Neural cell (in vitro differentiated cells): ENCODE results near the gene C1orf198.

Experiments used
- CTCF ChIP-seq: fragments of 450-650 bp; IDR thresholded peaks from 2 replicates; pipeline ENCODE4 v1.5.1; 2014; ENCODE audit warnings: antibody characterized with exemption, mild to moderate bottlenecking, moderate library complexity; ENCODE audit not compliant: poor library complexity, severe bottlenecking
- EZH2 ChIP-seq: fragments of 200-600, 300-800 bp; shearing (Covaris generic), sonication (generic); IDR thresholded peaks from 2 replicates; pipeline ENCODE4 v1.6.1; 2014; ENCODE audit warnings: antibody characterized with exemption, low read length, borderline replicate concordance, mild to moderate bottlenecking; ENCODE audit not compliant: insufficient read depth, poor library complexity, severe bottlenecking
- POLR2AphosphoS5 ChIP-seq: IDR thresholded peaks from 2 replicates; pipeline ENCODE4 v1.6.1; 2012
- RAD21 ChIP-seq: fragments of 450-650 bp; conservative IDR thresholded peaks from 2 replicates; pipeline ENCODE4 v1.6.1; 2014; ENCODE audit warnings: antibody characterized with exemption, mild to moderate bottlenecking, moderate library complexity
- REST ChIP-seq: IDR thresholded peaks from 2 replicates; pipeline ENCODE4 v1.6.1; 2012; ENCODE audit warnings: borderline replicate concordance

DNA sequence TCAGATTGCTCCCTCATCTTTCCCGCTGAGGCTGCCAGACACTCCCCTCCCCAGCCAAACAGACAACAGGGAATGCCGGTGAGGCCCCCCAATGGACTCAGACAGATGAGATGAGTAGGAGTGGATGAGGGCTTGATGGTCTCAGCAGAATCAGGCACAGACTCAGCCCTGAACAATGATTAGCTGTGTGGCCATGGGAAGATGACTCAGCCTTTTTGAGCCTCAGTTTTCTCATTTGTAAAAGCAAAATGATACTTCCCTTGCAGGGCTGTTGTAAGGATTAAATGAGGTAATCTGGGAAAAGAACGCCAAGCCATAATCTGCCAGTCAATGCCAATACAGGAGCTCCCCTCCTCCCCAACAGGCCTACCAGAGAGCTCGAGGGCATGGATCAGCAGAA, 12.4 kb downstream of the C1orf198 start:
- TF ChIP-seq EZH2, result no peak
- TF ChIP-seq CTCF, result no peak
- TF ChIP-seq POLR2AphosphoS5, result no peak
- TF ChIP-seq RAD21, result no peak
- no peak for TF ChIP-seq REST
